ENCODE measurements around the gene TECPR1.

The TECPR1 gene

DNA sequence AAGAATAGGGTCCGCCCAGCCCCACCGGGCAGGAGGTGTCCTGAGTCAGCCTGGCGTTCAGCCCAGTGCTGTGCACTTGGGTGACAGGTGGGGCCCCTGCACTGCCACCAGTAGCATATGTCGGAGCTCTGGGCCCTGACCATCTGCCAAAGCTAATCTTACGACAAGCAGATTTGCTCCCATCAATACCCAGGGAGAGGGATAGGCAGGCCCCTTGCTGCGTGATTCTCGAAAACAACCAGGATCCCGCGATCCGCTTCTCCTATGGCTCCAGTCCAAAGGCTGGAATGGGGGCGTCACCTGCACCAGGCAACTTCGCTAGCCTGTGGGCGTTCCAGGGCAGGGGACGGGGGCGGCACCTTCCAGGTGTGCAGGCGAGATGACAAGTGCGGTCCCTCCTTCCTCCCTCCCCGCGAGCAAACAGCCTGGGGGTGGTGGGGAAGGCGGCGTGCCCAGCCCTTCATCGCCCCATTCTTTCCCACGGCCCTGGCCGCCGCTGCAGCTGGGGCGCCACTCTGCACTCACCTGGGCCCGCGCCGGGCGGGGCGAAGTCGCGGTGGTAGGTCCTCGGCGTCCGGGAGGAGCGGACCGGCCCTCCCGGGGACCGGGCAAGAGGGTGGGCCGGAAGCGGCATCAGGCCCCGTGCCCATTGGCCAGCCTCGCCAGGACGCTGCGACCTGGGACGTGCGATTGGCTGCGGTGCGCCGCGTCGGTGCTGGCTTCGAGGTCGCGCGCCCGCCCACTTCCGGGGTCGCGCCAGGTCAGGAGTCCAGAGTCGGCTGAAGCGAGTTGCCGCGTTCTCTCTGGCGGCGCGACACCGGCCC lies at the start of gene TECPR1:
TECPR1 (minus strand) TSS at position 632 of the 824 bp plus-strand sequence. CDS start 6,086 bp downstream, outside the sequence.
- peak; percentile 82 for DNase-seq

DNA sequence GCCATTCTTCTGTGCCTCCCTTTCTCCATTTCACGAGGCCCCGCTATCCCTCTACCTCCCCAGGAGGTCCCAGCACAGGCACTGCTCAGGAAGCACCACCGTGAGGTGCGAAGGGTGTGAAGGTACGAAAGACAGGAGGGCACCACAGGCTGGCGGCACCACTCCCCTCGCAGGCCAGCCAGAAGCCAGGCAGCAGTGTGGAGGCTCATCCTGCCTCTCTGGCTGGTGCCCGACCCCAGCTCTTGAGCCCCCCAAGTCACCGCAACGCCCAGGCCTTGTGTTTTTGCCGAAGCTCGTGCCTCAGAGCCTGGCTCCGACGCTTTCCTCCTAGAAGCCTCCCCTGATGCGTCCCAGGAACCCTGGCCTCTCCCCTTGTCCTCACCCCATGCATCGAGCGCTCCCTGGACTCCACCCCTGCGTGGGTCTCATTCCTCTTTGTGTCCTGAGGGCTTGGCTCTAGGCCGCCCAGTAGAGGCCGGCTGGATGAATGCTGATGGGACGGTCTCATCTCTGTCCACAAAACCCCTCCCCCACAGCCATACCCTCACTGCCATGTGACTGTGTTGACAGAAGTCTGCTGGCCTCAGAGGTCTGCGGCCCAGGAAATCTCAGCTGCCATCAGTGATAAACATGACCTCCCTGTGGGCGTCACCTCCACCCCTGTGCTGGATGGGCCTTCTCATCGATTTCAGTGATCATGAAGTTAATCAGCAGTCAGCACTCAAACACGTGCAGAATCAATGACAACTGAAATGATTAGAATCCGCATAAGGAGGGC lies 48.8 kb upstream of the TECPR1 start:
- no peak for DNase-seq

DNA sequence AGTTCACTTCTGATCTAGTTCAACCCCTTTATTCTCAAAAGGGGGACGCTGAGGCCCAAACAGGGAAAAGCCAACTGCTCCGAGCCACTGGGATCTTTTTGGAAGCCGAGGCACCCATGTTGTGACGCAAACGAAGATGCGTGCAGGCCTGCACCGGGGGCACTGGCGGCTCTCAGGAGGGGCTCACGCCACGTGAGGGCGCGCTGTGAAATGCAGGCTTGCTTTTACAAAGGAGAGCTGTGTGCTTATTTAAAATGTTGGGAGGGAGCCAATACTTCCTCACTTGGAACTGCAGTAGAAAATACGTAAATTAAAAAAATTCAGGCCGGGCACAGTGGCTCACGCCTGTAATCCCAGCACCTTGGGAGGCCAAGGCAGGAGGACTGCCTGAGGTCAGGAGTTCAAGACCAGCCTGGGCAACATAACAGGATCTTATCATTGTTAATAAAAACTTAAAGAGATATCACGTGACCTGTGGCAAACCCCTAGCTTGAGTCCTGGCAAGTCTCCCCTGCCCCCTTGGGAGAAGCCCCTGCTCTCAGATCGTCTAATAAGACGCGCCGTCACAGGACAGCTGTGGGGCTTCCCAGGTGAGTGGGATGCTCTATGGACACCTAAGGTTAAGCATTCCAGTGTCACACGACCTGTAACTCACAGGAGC lies 45.7 kb upstream of the TECPR1 start:
- no peak for DNase-seq

DNA sequence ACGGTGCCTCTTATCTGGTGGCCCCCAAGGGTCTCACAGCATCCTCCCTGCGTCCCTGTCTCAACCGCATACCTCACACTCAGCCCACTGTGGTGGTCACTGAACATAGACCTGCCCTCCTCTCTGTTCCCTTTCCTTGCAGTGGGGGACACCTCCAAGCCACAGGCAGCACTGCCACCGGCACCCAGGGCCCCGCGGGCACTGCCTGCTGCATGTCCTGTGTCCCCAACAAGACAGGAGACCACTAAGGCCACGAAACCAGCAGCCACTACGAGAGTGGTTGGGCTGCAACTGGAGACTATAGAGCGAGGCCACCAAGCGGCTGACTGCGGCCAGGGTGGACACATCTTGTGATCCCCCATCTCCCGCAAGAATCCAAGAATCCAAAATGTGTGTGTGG lies 44.8 kb upstream of the TECPR1 start:
- no peak for DNase-seq

DNA sequence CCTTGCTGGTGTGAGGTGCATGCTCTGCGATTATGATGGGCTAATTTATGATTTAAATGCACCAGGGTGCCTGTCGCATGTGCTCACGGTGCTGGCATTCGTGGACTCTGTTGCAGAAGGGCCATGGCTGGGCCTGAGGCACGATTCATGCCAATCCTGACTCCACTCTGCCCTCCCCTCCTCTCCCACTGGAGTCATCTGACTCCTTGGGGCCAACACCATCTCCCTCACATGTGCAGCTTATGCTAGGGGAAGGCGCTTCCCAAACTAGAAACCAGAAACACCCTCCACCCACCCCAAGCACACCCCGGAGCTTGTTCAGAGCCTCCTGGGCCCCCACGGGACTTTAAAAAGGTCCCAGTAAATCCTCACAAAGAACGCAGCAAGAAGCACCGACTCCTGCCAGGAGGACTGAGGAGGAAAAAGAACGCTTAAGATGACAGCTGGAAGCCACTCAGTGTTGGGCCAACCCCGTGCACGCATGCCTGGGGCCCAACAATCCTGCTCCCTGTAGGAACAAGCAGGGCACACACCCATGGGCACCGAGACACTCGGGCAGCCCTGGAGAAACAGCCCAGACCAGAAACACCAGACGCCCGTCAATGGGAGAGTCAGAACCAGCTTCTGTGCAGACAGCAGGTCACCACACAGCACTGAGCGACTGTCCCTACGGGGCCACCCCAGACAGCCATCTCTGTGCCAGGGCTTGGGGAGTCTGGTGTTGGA lies 43.6 kb upstream of the TECPR1 start:
- no peak for DNase-seq

- no peak for DNase-seq
Measured at GRCh38 chr7:98294798-98295382, 42.9 kb upstream of the TECPR1 start.

- no peak for DNase-seq
Measured at GRCh38 chr7:98294326-98294725, 42.3 kb upstream of the TECPR1 start.

GRCh38 chr7:98293746-98294145 lies 41.7 kb upstream of the TECPR1 start:
- no peak for DNase-seq

GRCh38 chr7:98293265-98293664 lies 41.2 kb upstream of the TECPR1 start:
- DNase-seq: no peak

- DNase-seq: no peak
Measured at GRCh38 chr7:98291717-98292116, 39.7 kb upstream of the TECPR1 start.

DNA sequence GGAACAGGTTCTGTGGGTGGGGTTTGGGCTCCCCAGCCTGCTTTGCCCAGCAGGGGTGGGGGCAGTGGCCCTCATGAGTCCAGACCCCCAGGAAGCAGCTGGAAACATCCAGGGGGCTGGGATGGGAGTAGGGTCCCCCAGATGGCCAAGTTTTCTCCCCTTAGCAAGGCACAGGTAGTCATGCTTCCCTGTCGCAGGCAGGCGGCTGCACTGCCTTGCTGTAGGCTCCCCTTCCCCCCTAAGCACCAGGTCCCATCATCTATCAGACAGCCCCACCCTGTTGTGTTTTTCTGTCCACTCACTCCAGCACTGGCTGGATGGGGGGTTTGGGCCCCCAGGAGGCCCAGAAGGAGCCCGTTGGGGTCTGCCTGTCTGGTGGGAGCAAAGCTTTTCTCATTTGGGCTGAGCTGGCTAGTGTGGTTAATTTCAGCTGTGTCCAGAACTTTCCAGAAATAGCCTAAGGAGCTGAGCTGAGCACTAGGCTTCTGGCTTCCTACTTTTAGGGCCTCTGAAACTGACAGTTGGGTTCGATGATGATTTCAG lies 37.4 kb upstream of the TECPR1 start:
- no peak for DNase-seq

DNA sequence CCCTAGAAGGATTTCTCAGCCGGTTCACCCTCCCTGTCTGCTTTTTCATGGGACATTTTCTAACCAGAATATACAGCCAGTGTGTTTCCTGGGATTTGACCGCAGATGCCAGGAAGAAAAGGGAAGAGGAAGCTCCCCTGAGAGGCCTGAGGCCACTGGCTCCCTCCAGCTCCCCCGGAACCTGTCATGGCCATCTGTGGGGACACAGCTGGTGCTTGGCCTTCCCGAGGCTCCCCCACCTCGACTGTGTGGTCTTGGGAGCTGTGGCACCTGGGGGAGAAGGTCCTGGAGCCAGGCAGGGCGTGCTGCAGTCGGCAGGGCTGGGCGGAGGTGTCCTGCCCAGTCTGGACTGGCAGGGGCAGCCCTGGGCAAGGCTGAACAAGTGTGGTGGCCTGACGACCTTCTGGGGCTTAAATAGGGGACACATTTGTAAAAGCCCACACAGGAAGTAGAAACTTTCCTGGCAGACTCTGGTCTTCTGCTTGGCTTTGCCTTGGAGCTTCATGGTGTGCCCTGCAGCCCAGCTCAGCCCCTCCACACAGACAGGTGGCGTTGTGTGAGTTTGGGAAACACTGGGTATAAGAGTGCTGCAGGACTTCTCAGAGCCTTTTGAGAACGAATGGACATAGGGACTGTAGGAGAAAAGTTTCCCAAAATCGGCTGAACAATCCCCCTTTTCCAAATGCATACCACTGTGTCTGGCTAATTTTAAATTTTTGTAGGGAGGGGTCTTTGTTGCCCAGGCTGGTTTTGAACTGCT lies 36.2 kb upstream of the TECPR1 start:
- no peak for DNase-seq

DNA sequence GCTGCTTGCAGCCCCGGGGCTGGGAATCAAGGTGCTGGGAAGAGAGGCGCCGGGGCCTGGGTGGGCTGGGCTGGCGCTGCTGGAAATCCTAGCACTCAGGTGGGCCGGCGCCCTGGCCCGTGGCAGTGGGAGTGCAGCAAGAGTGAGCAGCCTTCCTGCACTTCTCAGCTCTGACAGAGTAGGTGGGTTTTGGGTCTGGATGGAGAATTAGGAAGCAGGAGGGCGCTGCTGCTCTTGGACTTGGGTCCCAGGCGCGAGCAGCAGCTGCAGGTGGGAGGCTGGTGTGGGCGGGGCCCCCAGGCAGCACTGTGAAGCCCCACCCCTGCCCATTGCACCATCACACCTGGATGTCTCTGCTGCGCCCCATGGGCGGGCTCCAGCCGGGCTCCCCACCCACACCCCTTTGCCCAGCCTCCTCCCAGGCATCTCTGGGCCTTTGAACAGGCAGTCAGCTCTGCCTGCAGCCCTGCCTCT lies 35.5 kb upstream of the TECPR1 start:
- no peak for DNase-seq

- no peak for DNase-seq
Measured at GRCh38 chr7:98286701-98287485, 34.9 kb upstream of the TECPR1 start.

- no peak for DNase-seq
Measured at GRCh38 chr7:98286093-98286539, 34.1 kb upstream of the TECPR1 start.

DNA sequence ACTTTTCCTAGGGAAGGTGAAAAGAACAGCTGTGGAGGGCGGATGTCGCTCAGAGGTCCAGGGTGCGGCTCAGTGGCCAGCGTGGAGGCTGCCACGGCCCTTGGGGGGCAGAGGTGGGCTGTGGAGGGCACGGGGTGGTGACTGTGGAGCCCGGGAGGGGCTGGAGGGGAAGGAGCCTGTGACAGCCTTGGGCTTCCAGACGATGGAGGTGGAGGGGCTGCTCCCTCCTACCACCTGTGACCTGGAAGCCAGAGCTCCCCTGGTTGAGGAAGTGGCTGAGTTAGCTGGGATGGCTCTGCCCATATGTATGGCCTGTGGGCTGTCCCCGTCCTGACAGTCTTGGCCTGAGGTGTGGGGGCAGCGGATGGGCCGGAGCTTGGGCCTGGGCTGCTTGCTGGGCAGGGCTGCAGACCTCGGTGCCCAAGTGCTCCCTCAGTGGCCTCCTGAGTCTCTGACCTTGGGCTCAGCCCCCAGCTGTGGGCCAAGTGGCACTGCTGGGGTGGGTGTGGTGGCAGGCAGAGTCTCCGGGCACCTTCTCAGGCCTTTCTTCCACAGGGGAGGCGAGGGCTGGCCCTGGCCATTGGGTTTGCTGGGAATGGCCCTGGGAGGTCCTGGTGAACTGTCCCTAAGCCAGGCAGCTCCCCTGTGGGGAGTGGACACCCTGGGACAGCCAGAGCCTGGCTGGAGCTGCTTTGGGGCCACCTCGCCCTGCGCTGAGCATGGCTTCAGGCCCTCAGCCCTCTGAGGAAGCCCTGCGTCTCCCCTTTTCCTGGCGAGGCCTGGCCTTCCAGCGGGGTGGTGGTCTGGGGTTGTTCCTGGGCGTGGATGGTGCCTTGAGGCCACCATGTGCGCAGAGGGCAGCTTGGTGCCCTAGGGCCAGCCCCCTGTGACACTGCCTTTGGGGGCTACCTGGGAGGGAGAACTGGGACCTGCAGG lies 33.4 kb upstream of the TECPR1 start:
- no peak for DNase-seq

DNA sequence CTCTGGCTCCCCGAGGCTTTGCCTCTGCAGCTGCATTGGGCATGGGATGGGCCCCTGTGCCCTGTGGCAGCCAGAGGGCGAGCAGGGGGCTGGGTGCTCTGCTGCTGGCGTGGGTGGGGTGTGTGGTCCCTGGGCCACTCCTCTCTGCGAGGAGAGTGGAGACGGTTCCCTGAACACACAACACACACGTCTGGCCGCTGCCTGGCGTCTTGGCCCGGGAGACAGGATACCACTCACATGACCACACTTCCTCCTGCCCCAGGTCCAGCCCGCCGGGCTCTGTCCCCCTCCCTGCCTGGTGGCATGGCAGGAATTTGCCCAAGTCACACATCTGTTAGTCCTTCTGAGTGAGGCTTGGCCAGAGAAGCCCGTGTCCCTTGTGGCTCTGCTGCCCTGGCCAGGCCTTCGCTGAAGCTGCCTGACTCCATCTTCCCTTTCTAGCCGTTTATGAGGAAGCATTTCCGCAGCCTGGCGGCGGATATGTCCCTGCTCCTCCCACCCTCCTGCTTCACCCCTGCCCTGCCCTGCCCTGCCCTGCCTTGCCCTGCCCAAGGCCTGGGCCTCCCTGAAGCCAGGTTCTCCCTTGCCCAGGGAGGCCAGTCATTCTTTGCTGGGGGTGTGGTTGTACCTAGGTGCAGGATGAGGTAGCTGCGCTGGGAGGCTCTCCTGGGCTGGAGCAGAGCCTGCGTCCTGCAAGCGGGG lies 32.5 kb upstream of the TECPR1 start:
- no peak for DNase-seq

DNA sequence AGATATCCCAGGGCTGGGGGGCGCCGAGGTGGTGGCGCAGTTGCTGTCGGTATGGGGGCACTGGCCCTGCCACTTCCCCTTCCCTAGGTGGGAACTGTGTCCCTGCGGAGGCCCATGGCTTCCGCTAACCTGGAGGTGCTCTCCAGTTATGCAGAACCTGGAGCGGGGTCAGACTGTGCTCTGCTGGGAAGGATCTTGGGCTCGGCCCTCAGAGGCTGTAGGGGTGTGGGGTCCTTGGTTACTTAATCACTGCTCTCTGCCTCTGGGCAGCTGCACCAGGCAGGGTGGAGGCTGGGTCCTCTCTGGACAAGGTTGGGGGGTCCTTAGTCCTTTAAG lies 31.8 kb upstream of the TECPR1 start:
- no peak for DNase-seq
